ENCODE measurements around the gene SCN4A.
"Not testable (repeated sequence)": the region's sequence is repeated elsewhere in the genome, so short reads cannot be mapped to it uniquely, and the experiment has no call there.

Gene SCN4A

DNA sequence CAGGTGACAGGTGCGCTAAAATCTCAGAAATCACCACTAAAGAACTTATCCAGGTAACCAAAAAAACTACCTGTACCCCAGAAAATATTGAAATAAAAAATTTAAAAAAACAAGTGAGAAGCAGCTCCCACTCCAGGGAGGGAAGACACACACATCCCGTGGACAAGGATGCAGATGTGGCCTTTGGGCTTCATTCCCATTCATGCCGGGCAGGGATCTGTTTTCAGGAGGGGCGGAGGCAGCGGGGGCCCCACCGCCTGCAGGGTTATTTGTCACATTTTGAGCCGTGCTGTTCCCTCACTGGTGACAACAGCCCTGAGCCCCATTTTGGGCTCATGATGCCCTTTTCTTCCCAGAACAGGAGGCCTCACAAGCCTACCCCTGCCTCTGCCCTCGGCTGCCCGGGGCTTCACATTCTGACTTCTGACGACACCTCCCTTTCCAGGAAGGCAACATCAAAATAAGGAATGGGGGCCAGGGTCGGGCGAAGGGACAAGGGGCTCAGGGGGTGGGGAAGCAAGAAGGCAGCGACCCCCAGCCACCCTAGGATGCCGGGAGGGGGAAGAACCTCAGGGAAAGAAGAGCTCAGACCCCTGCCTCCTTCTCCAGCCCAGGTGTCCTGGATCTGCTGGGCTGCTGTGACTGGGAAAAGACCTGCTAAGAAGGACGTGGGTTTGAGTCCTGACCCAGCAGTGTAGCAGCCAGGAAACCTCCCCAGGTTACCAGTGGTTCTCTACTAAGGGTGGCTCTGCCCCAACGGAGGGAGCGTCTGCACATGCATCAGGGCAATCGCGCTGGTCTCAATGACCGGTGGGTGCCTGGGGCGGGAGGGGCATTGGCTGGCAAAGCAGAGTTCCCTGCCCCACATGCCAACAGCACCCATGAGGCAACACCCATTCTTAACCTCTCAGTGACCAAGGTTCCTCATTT lies 38.3 kb downstream of the SCN4A start:
- DNase-seq (ENCODE audit: low read depth): no peak

- DNase-seq (ENCODE audit: low read depth): no peak
Observed at GRCh38 chr17:63933598-63933997, 39.1 kb downstream of the SCN4A start.

DNA sequence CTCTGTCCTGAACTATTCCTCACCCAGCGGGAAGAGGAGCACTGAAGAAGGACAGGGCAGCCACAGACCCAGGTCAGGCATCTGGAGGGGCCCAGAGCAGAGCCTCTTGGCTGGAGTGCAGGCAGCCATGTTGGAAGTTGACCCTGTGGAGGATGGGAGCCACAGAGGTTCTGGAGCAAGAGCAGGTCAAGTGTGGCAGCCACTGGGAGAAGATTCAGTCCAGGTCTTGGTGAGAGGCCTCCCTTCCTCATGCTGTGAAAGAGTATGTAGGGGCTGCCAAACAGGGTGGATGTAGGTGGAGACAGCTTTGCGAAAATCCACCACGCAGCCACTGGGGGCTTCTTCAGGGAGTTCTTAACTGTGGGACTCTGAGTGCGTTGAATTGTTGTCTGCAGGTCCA lies 40.0 kb downstream of the SCN4A start:
- DNase-seq (ENCODE audit: low read depth): no peak

- no peak for DNase-seq (ENCODE audit: low read depth)
Observed at GRCh38 chr17:63931981-63932561, 40.6 kb downstream of the SCN4A start, which contains the start of gene CD79B. Gene CD79B (minus strand): TSS chr17:63932331. CDS start chr17:63932261, 70 bp downstream.

DNA sequence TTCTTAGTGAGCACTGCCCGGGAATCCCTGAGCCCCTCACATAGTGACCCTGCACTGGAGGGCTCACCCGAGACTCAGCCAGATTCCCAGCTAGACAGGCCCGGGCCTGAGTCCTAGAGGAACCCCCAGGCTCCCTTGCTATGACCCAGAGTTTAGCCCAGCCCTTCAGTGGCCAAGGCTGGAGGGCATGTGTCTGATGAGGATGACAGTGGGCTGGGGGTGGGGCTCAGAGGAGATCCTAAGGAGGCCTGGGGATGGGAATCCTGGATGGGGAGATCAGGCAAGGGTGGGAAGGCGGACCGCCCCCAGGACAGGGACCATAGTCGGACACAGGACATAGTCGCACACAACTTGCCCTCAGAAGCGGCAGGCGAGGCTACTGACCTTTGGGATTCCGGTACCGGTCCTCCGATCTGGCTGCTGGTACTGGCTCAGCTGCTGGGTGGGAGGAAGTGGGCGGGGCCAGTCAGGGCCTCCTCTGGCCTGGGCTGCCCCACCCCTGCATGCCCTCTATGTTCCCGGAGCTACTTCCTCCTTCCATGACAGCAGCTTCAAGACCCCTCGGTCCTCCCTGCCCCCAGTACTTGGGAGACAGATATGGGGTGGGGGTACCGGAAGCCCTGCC lies 41.7 kb downstream of the SCN4A start:
- peak; percentile 31 for DNase-seq (ENCODE audit: low read depth)

- peak; percentile 20 for DNase-seq (ENCODE audit: low read depth)
Observed at GRCh38 chr17:63929860-63930766, 42.6 kb downstream of the SCN4A start.

DNA sequence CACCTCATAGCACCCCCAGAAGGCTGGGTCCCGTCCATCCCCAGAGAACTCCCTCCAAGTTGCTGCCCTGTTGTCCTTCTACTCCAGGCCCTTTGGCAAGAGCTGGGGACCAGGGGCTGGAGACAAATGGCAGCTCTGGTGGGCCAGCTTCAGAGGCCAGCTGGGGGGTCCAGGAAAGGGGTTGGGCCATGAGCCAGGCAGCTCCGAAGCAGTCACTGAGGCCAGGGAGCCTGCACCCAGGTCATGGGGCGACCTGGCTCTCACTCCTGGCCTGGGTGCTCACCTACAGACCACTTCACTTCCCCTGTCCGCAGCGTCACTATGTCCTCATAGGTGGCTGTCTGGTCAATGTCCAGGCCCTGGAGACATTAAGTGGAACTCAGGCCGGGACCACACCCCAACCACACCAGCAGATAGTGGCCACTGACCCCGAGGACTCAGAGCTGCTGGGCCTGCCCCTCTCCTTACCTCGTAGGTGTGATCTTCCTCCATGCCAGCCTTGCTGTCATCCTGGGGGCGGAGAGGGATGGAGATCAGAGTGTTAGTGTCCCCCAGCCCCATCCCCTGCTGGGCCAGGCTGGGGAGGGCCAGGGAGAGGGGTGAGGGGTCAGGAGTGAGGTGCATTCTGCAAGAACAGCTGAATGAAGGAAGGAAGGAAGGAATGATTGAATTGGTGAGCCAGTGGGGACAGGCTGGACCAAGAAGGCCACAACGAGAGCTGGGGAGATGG lies 43.6 kb downstream of the SCN4A start:
- no peak for DNase-seq (ENCODE audit: low read depth)

GRCh38 chr17:63928172-63928666 lies 44.5 kb downstream of the SCN4A start:
- DNase-seq (ENCODE audit: low read depth): no peak

DNA sequence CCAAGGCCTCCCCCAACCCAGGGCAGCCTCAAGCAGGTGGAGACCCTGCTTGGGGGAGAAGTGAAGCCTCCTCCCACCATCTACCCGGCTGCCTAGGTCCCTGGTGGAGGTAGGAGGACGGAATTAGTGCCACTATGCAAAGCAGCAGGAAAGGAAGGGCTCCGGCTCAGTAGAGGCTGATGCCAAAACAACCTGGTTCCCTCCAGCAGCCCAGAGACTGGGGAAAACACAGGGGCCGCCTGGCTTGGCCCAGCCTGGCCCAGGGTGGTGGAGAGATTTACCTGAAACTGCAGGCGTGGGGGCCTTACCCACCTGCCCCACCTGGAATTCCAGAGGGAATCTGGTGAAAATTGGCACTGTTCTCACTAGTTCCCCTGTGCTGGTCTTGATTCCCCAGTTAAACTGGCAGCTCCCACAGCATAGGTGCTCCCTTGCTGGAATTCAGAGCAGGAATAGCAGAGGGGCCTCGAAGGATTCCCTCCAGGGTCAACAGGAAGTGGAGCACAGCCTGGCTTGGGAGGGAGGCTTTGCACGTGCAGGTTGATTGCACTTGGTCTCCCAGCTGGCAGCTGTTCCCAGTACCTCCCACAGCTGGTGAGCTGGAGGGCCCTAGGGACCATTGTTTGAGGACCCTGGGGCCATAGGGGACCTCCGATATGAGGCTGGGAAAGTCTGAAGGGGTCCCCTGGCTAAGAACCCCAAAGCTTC lies 45.1 kb downstream of the SCN4A start:
- no peak for DNase-seq (ENCODE audit: low read depth)

- DNase-seq (ENCODE audit: low read depth): no peak
Observed at GRCh38 chr17:63926164-63926563, 46.6 kb downstream of the SCN4A start.

DNA sequence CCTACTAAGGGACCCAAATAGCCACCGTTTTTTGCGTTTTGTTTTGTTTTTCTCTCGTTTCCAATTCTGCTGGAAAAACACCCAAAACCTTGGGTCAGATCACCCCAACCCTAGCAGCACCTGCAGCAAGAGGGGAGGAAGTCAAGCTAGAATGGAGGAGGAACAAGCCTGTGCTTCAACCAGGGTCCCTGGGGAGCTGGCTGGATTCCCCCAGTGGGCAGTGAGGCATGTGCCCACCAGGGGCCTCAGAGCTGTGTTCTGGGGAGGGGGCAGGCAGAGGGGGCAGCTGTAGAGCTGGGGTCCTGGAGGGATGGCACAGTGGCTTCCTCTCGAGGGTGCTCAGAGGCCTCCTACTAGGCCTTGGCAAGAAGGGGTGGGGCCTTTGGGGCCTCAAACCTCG lies 47.1 kb downstream of the SCN4A start:
- no peak for DNase-seq (ENCODE audit: low read depth)

- not testable (repeated sequence) for DNase-seq (ENCODE audit: low read depth)
Observed at GRCh38 chr17:63922402-63922801, 50.3 kb downstream of the SCN4A start.

GRCh38 chr17:63920779-63921178 lies 51.9 kb downstream of the SCN4A start:
- not testable (repeated sequence) for DNase-seq (ENCODE audit: low read depth)

- DNase-seq (ENCODE audit: low read depth): not testable (repeated sequence)
Observed at GRCh38 chr17:63920050-63920449, 52.7 kb downstream of the SCN4A start.

GRCh38 chr17:63919311-63919723 lies 53.4 kb downstream of the SCN4A start:
- peak; percentile 66 for DNase-seq (ENCODE audit: low read depth)

- DNase-seq (ENCODE audit: low read depth): not testable (repeated sequence)
Observed at GRCh38 chr17:63918789-63919305, 53.9 kb downstream of the SCN4A start, which contains the start of gene GH1. Gene GH1 (minus strand): TSS chr17:63918839. CDS start chr17:63918776, 63 bp downstream.

DNA sequence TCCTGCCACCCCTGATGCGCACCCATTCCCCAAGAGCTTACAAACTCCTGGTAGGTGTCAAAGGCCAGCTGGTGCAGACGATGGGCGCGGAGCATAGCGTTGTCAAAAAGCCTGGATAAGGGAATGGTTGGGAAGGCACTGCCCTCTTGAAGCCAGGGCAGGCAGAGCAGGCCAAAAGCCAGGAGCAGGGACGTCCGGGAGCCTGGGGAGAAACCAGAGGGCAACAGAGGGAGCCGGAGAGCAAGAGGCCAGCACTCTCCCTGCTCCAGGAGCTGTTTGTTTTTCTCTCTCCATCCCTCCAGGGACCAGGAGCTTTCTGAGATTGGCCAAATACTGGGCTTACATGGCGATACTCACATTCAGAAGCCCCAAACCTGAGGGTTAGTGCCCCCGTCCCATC lies 54.4 kb downstream of the SCN4A start:
- DNase-seq (ENCODE audit: low read depth): no peak

- DNase-seq (ENCODE audit: low read depth): no peak
Observed at GRCh38 chr17:63917646-63918045, 55.1 kb downstream of the SCN4A start.

- not testable (repeated sequence) for DNase-seq (ENCODE audit: low read depth)
Observed at GRCh38 chr17:63917206-63917605, 55.5 kb downstream of the SCN4A start.

Data from EH (cell line).